K562 (cell line): Measurements from ENCODE around the gene GTPBP1. TPM values are rescaled to one million over a fixed set of nuclear protein-coding genes. Genes with fewer than 3 reads are reported as not detected.
A peak's percentile ranks its signal among the peaks of the same experiment; 100 is the strongest.

Experiments
- ARID4B ChIP-seq: sonication (generic); formaldehyde crosslinking; IDR thresholded peaks from 2 replicates; pipeline ENCODE4 v1.8.0; 2022; ENCODE audit warnings: mild to moderate bottlenecking, missing genetic modification reagents
- CC2D1A ChIP-seq: fragments of 450-650 bp; IDR thresholded peaks from 2 replicates; pipeline ENCODE4 v1.6.1; 2017; ENCODE audit warnings: mild to moderate bottlenecking
- CCNT2 ChIP-seq: IDR thresholded peaks from 2 replicates; pipeline ENCODE4 v1.6.1; 2011; ENCODE audit warnings: borderline replicate concordance, low read depth, mild to moderate bottlenecking, moderate library complexity, mixed read lengths, low read length; ENCODE audit not compliant: insufficient read length; ENCODE audit errors: extremely low read depth
- CHD2 ChIP-seq: IDR thresholded peaks from 2 replicates; pipeline ENCODE4 v1.6.1; 2011; ENCODE audit warnings: low read depth, low read length
- CTCF ChIP-seq, 3 experiments: IDR thresholded peaks in 2 of 3; conservative IDR thresholded peaks in 1 of 3; 2 replicates each; pipeline ENCODE4 v1.5.1; 2011 to 2012; ENCODE audit warnings: low read length in 3 of 3, mild to moderate bottlenecking in 3 of 3, control low read depth in 2 of 3, improper control_type of control experiment in 1 of 3, inconsistent platforms in 1 of 3, low read depth in 1 of 3, mixed read lengths in 1 of 3, moderate library complexity in 1 of 3; ENCODE audit not compliant: insufficient read depth in 2 of 3
- DLX4 ChIP-seq: fragments of 250-450 bp; sonication (Bioruptor Pico); IDR thresholded peaks from 2 replicates; pipeline ENCODE4 v1.6.1; 2021; ENCODE audit warnings: mild to moderate bottlenecking
- E2F6 ChIP-seq, 2 experiments: IDR thresholded peaks; 2 replicates each; pipeline ENCODE4 v1.6.1; 2011; ENCODE audit warnings: borderline replicate concordance in 1 of 2, control low read depth in 1 of 2, low read depth in 1 of 2, low read length in 1 of 2, mild to moderate bottlenecking in 1 of 2, mixed read lengths in 1 of 2, moderate library complexity in 1 of 2; ENCODE audit not compliant: insufficient read depth in 1 of 2, insufficient read length in 1 of 2, poor library complexity in 1 of 2, severe bottlenecking in 1 of 2; ENCODE audit errors: extremely low read depth in 1 of 2
- GTF2E2 ChIP-seq: fragments of 200-800 bp; sonication (Bioruptor generic); IDR thresholded peaks from 2 replicates; pipeline ENCODE4 v1.6.1; 2016; ENCODE audit warnings: missing genetic modification characterization, missing compliant biosample characterization
- ILF3 ChIP-seq: fragments of 450-650 bp; IDR thresholded peaks from 2 replicates; pipeline ENCODE4 v1.6.1; 2018; ENCODE audit warnings: antibody characterized with exemption, mild to moderate bottlenecking, moderate library complexity, borderline replicate concordance
- MEIS2 ChIP-seq: fragments of 450-650 bp; IDR thresholded peaks from 2 replicates; pipeline ENCODE4 v1.6.1; 2014; ENCODE audit warnings: mild to moderate bottlenecking; ENCODE audit not compliant: partially characterized antibody
- PRPF4 ChIP-seq: fragments of 200-400 bp; formaldehyde crosslinking; IDR thresholded peaks from one replicate; pipeline ENCODE4 v1.6.1; 2017; ENCODE audit warnings: low read length, low read depth, mild to moderate bottlenecking; ENCODE audit not compliant: insufficient read depth, poor library complexity, severe bottlenecking
- THAP7 ChIP-seq: fragments of 250-450 bp; sonication (Bioruptor Pico); IDR thresholded peaks from 2 replicates; pipeline ENCODE4 v1.5.0; 2021
- ZFP91 ChIP-seq: sonication (generic); formaldehyde crosslinking; IDR thresholded peaks from 2 replicates; pipeline ENCODE4 v1.8.0; 2022; ENCODE audit warnings: mild to moderate bottlenecking, missing genetic modification reagents
- polyA plus RNA-seq, 8 experiments: library from polyadenylated mRNA; depleted of rRNA in 4 of 8; stranded (reverse) in 5 of 8; unstranded in 3 of 8; fragments of >200 nt; fragmentation: Nextera tagmentation in 2 of 8; fragmentation: Illumina TruSeq in 1 of 8; extraction: Ambion mirVana in 2 of 8; extraction: Trizol in 1 of 8; gene quantifications; 2 replicates each; pipeline versions ENCODE4 v1.2.1 to v1.2.3, GENCODE V29; 2011 to 2014; ENCODE audit warnings: inconsistent platforms in 1 of 8, missing spikeins in 1 of 8
- total RNA-seq, 7 experiments: library from RNA; depleted of rRNA in 6 of 7; stranded (reverse); fragments of >200 nt in 6 of 7; fragmentation: Illumina TruSeq in 2 of 7; extraction: Trizol in 2 of 7; gene quantifications; 2 replicates each; pipeline versions ENCODE4 v1.2.1 to v1.2.3, GENCODE V29; 2011 to 2021; ENCODE audit warnings: low replicate concordance in 1 of 7

Gene GTPBP1
- total and polyA plus RNA-seq, 9 of the 15 experiments (the other 6 are each of a cell fraction or from before 2014, with no cell fraction given), result 0.83 to 53.2 (median 23.3) TPM

- TF ChIP-seq CCNT2, result peak; percentile 31
- peak; percentile 59 for TF ChIP-seq CHD2
- peak; percentile 72 for TF ChIP-seq MEIS2
- TF ChIP-seq PRPF4, result no peak
- TF ChIP-seq GTF2E2 (tag), result no peak
- TF ChIP-seq ARID4B (CRISPR knock-in tag), result no peak; the same call in 1 of the 2 replicates
- TF ChIP-seq E2F6 (IDR thresholded peaks at IDR 0.05; ENCODE audit: borderline replicate concordance in 1 of 2, extremely low read depth in 1 of 2, insufficient read depth in 1 of 2, insufficient read length in 1 of 2, low read depth in 1 of 2, low read length in 1 of 2, poor library complexity in 1 of 2, severe bottlenecking in 1 of 2), result peak in 1 of 2 experiments; percentile 27
- TF ChIP-seq CTCF (IDR thresholded peaks at IDR 0.05 in 2 of 3, conservative IDR thresholded peaks at IDR 0.05 in 1 of 3; ENCODE audit: insufficient read depth in 2 of 3, low read depth in 1 of 3, low read length in 3 of 3), result no peak
- TF ChIP-seq THAP7, result no peak
- TF ChIP-seq CC2D1A, result peak; percentile 86
- no peak; the same call in 1 of the 2 replicates for TF ChIP-seq ILF3
- no peak for TF ChIP-seq DLX4
- no peak for TF ChIP-seq ZFP91 (CRISPR knock-in tag)
Observed at GRCh38 chr22:38755911-38756532, 50.3 kb downstream of the GTPBP1 start, which contains the start of gene SUN2 (continued).
